Transverse colon (tissue), 4 donors: ENCODE results near the gene GRB7. TPM values are rescaled to one million over a fixed set of nuclear protein-coding genes. Genes with fewer than 3 reads are reported as not detected.
A peak's percentile ranks its signal among the peaks of the same experiment; 100 is the strongest.
"Not testable (repeated sequence)": the region's sequence is repeated elsewhere in the genome, so short reads cannot be mapped to it uniquely, and the experiment has no call there.

Experiments used
- DNase-seq: peaks from one replicate; pipeline ENCODE4 v3.0.0-alpha.2; 2019
- H3K27ac ChIP-seq, 4 donors: fragments of 200-600 bp; sonication (generic); 2 replicates each; pipeline ENCODE4 v1.5.1; 2016 to 2018; ENCODE audit warnings: inconsistent platforms in 4 of 4
- H3K27me3 ChIP-seq: fragments of 200-600 bp; sonication (generic); 2 replicates; pipeline ENCODE4 v1.5.1; 2017; ENCODE audit warnings: inconsistent platforms
- H3K36me3 ChIP-seq, 4 donors: fragments of 200-600 bp; sonication (generic); 2 replicates each; pipeline ENCODE4 v1.5.1; 2017 to 2019; ENCODE audit warnings: inconsistent platforms in 4 of 4
- H3K4me1 ChIP-seq, 4 donors: fragments of 200-600 bp; sonication (generic); 2 replicates each; pipeline ENCODE4 v1.5.1; 2017 to 2020; ENCODE audit warnings: inconsistent platforms in 4 of 4
- H3K4me3 ChIP-seq, 4 donors: fragments of 200-600 bp; sonication (generic); 1 replicate in 1 of 4; 2 replicates in 3 of 4; pipeline versions ENCODE4 v1.5.1 to v1.6.1; 2017 to 2019; ENCODE audit warnings: inconsistent platforms in 4 of 4
- H3K9me3 ChIP-seq, 2 donors: fragments of 200-600 bp; sonication (generic); 2 replicates each; pipeline ENCODE4 v1.5.1; 2017 to 2019; ENCODE audit warnings: inconsistent platforms in 2 of 2
- EP300 ChIP-seq: sonication (generic); formaldehyde crosslinking; IDR thresholded peaks from one replicate; pipeline ENCODE4 v1.6.1; 2017; ENCODE audit warnings: antibody characterized with exemption, low read depth
- POLR2A ChIP-seq: fragments of 450-650 bp; IDR thresholded peaks from one replicate; pipeline ENCODE4 v1.6.1; 2016; ENCODE audit warnings: antibody characterized with exemption, mild to moderate bottlenecking, moderate library complexity
- POLR2AphosphoS5 ChIP-seq, 3 donors: sonication (generic); formaldehyde crosslinking; IDR thresholded peaks; one replicate each; pipeline ENCODE4 v1.6.1; 2016; ENCODE audit warnings: antibody characterized with exemption in 3 of 3
- WGBS, 2 donors: methylation state at CpG; one replicate each; pipeline ENCODE4 v1.1.5; 2018; ENCODE audit warnings: low coverage in 1 of 2; 5-methylcytosine and 5-hydroxymethylcytosine counted together
- in situ Hi-C, 4 donors: fragments of 200-750 bp; cut with MboI; loops; one replicate each; pipeline versions ENCODE4 v1.15.0 to v1.15.1; 2017; ENCODE audit warnings: low sequenced_read_pairs in 3 of 4, low pct_ligation_motif_present in 1 of 4, low pct_unique_long_range_greater_than_20kb in 1 of 4
- intact Hi-C: fragments of 100-400 bp; cut with DNase I; formaldehyde crosslinking; loops from one replicate; pipeline ENCODE4 v1.15.1; 2023; ENCODE audit warnings: low total_unique reads
- total RNA-seq, 4 donors: library from RNA; depleted of rRNA; stranded (reverse); fragments of >200 nt; gene quantifications; one replicate each; pipeline ENCODE4 v1.1.0, GENCODE V29; 2016
- TF ChIP-seq, protein P1 (sequence below), 5 experiments: fragments of 200-600 bp in 3 of 5; fragments of 450-650 bp in 2 of 5; sonication (generic) in 3 of 5; IDR thresholded peaks; 1 replicate in 2 of 5; 2 replicates in 3 of 5; pipeline ENCODE4 v1.5.1; 2016 to 2017; ENCODE audit warnings: antibody characterized with exemption in 5 of 5, inconsistent platforms in 3 of 5, mild to moderate bottlenecking in 2 of 5, moderate library complexity in 1 of 5

The GRB7 gene
- total RNA-seq, 4 donors from 2014 or later, result 25.9 to 44.5 (median 32.3) TPM

DNA sequence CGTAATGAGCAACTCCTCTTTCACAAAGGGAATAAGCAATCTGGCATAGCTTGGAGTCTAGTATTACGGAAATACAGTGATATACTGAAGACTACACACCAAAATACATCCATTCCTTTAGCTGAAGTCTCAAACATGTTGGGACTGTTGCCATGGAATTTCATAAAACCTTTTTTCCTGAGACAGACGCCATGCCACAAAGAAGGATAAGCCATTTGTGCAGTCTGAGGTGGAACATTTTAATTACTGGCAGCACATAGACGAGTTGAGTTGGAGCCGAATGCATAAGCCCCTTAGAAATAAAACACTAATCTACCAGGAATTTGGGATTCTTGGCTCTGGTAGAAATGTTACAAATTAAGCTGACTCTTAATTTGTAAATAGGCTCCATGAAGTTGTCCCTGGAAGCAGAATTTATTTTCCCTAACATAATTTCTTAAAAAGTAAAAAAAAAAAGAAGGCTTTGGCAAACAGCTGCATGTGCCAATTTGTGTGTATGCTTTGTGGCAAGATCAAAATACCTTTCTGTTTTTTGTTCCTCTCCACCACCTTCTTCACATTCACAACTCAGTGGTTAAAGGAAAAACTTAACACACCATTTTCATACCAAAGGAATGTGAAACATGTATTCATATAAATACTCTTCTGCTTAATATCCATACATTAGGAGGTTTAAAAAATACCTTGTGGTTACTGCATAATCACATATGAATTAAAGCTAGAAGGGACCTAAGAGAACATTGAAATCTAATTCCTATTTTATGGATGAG lies 25.5 kb downstream of the GRB7 start:
- Histone ChIP-seq H3K9me3 (no peaks in the 10 kb centered on the region), H3K4me1 (no peaks in the 10 kb centered on the region), H3K27ac (no peak overlapping the region), H3K36me3 (no peaks in the 10 kb centered on the region), H3K4me3 (no peak overlapping the region), H3K27me3 (peaks cover 17% of the 10 kb centered on the region)
- in situ Hi-C loops, result no loop called here
- WGBS, 2 donors, result 70 to 76% methylated on average over 4 to 5 of the region's 5 CpGs
- TF ChIP-seq POLR2A, result no peak
- TF ChIP-seq, protein P1, sequence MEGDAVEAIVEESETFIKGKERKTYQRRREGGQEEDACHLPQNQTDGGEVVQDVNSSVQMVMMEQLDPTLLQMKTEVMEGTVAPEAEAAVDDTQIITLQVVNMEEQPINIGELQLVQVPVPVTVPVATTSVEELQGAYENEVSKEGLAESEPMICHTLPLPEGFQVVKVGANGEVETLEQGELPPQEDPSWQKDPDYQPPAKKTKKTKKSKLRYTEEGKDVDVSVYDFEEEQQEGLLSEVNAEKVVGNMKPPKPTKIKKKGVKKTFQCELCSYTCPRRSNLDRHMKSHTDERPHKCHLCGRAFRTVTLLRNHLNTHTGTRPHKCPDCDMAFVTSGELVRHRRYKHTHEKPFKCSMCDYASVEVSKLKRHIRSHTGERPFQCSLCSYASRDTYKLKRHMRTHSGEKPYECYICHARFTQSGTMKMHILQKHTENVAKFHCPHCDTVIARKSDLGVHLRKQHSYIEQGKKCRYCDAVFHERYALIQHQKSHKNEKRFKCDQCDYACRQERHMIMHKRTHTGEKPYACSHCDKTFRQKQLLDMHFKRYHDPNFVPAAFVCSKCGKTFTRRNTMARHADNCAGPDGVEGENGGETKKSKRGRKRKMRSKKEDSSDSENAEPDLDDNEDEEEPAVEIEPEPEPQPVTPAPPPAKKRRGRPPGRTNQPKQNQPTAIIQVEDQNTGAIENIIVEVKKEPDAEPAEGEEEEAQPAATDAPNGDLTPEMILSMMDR (IDR thresholded peaks at IDR 0.05), result no peak
- TF ChIP-seq POLR2AphosphoS5 (IDR thresholded peaks at IDR 0.05), result no peak
- TF ChIP-seq EP300, result no peak
- DNase-seq, result no peak
- intact Hi-C loops, result no loop called here

DNA sequence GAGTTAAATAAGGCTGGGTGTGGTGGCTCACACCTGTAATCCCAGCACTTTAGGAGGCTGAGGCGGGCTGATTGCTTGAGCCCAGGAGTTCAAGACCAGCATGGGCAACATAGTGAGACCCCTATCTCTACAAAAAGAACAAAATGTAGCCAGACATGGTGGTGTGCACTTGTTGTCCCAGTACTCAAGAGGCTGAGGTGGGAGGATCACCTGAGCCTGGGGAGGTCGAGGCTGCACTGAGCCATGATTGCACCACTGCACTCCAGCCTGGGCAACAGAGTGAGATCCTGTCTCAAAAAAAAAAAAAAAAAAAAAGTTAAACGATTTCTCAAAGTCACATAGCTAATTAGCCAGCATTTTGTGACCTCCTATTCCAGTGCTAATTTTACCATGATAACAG lies 26.4 kb downstream of the GRB7 start:
- H3K36me3 ChIP-seq, H3K4me1 ChIP-seq, DNase-seq, in situ Hi-C loops, H3K9me3 ChIP-seq, H3K27ac ChIP-seq, intact Hi-C loops, H3K4me3 ChIP-seq: not testable (repeated sequence)
- WGBS, 2 donors, result 57 to 82% methylated on average over 3 of the region's 3 CpGs
- peaks cover 15% of the 10 kb centered on the region for H3K27me3 ChIP-seq

DNA sequence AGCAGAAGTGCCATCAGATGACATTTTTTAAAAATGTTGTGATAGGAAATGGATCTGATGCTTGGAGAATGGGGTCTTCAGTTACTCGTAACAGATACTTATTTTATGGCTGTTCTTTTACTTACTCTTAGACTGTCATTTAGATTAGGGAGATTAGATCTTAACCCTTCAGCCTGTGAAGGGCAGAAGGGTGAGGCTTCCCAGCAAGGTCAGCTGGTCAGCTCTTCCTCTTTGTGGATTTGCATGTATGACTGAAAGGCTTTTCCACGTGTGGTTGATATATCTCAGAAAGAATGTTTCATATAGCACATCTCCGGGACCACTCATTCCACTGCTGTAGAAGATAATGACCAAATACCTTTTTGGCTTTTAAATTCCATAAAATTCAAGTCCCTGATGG lies 27.4 kb downstream of the GRB7 start:
- no peak for DNase-seq
- in situ Hi-C loops (no loop called here), intact Hi-C loops (no loop called here)
- WGBS, 2 donors, result 38 to 41% methylated on average over 2 to 3 of the region's 3 CpGs
- H3K27me3 ChIP-seq, result peaks cover 8% of the 10 kb centered on the region
- H3K4me1 ChIP-seq, result no peaks in the 10 kb centered on the region
- H3K27ac ChIP-seq, result no peak overlapping the region
- no peaks in the 10 kb centered on the region for H3K9me3 ChIP-seq
- no peaks in the 10 kb centered on the region for H3K36me3 ChIP-seq
- TF ChIP-seq, protein P1 (IDR thresholded peaks at IDR 0.05), result no peak
- TF ChIP-seq POLR2A, result no peak
- TF ChIP-seq EP300, result no peak
- no peak for TF ChIP-seq POLR2AphosphoS5 (IDR thresholded peaks at IDR 0.05)
- H3K4me3 ChIP-seq, result no peak overlapping the region

DNA sequence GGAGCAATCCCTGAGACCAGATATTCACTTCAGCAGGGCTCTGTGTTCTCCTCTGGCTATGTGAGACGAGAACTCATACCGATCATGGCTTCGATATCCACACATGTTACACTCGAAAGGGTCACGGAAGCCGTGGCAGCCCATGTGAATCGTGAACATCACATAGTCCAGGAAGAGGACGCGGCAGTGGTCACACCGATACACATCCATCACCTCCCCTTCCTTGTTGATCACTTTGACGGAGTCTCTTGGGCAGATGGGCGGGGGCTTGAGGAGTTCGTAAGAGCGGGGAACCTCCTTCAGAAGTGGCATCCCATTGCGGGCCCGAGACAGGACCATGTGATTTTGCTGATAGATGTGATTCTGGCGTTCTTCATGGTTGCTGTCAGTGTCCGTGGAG lies 28.0 kb downstream of the GRB7 start:
- TF ChIP-seq, protein P1 (IDR thresholded peaks at IDR 0.05), result no peak
- WGBS, 2 donors, result 91 to 96% methylated on average over 15 to 18 of the region's 18 CpGs
- in situ Hi-C loops, result no loop called here
- Histone ChIP-seq H3K27ac (no peak overlapping the region), H3K27me3 (peaks cover 5% of the 10 kb centered on the region), H3K36me3 (no peaks in the 10 kb centered on the region), H3K4me3 (no peak overlapping the region), H3K4me1 (no peaks in the 10 kb centered on the region), H3K9me3 (no peaks in the 10 kb centered on the region)
- intact Hi-C loops, result no loop called here
- DNase-seq, result no peak

DNA sequence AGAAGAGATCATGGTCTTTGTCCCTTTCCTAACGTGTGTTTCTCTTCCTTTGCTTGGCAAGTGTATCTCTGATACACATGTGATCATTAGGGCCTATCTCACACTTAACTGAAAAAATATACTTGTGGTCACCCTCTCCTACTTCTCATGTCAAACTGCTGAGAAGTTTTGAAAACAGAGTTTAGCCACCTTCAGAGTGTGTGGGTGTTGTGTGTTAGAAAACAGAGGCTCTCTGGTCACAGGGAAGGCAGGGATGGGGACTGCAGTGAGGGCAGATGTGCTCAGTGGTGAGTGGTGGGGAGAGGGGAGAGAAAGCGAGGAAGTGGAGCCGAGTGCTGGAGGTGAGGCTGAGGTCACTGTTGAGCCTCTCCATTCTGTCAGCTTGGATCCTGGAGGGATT lies 29.4 kb downstream of the GRB7 start:
- no peak overlapping the region for H3K4me3 ChIP-seq
- DNase-seq, result no peak
- TF ChIP-seq POLR2AphosphoS5 (IDR thresholded peaks at IDR 0.05) (no peak), EP300 (no peak), POLR2A (no peak)
- TF ChIP-seq, protein P1 (IDR thresholded peaks at IDR 0.05), result no peak
- no peaks in the 10 kb centered on the region for H3K4me1 ChIP-seq
- H3K27me3 ChIP-seq, result peaks cover 3% of the 10 kb centered on the region
- in situ Hi-C loops (no loop called here), intact Hi-C loops (no loop called here)
- WGBS, 2 donors, result 45 to 59% methylated on average over 2 to 3 of the region's 3 CpGs
- no peaks in the 10 kb centered on the region for H3K36me3 ChIP-seq
- H3K27ac ChIP-seq, result peak overlapping the region in 1 of 4 donors; percentile 34
- no peaks in the 10 kb centered on the region for H3K9me3 ChIP-seq
